ENCODE data around the gene CCER1.

GRCh38 chr12:90954921-90955320 lies at the start of gene CCER1:
- TF ChIP-seq FOSL2 (IDR thresholded peaks at IDR 0.05; ENCODE audit: borderline replicate concordance, low read depth): no peak
- TF ChIP-seq FOXM1 (IDR thresholded peaks at IDR 0.05; ENCODE audit: low read depth): no peak
- TF ChIP-seq, protein P1, sequence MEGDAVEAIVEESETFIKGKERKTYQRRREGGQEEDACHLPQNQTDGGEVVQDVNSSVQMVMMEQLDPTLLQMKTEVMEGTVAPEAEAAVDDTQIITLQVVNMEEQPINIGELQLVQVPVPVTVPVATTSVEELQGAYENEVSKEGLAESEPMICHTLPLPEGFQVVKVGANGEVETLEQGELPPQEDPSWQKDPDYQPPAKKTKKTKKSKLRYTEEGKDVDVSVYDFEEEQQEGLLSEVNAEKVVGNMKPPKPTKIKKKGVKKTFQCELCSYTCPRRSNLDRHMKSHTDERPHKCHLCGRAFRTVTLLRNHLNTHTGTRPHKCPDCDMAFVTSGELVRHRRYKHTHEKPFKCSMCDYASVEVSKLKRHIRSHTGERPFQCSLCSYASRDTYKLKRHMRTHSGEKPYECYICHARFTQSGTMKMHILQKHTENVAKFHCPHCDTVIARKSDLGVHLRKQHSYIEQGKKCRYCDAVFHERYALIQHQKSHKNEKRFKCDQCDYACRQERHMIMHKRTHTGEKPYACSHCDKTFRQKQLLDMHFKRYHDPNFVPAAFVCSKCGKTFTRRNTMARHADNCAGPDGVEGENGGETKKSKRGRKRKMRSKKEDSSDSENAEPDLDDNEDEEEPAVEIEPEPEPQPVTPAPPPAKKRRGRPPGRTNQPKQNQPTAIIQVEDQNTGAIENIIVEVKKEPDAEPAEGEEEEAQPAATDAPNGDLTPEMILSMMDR (IDR thresholded peaks at IDR 0.05): no peak
- no peak for TF ChIP-seq EZH2phosphoT487 (IDR thresholded peaks at IDR 0.05; ENCODE audit: borderline replicate concordance, low read depth)
- TF ChIP-seq REST (IDR thresholded peaks at IDR 0.05; ENCODE audit: low read depth, low read length): no peak
- TF ChIP-seq POLR2AphosphoS5 (IDR thresholded peaks at IDR 0.05; ENCODE audit: low read depth, low read length): no peak
- TF ChIP-seq TAF1 (IDR thresholded peaks at IDR 0.05; ENCODE audit: borderline replicate concordance, low read depth, low read length): no peak
- TF ChIP-seq JUND (IDR thresholded peaks at IDR 0.05): no peak
- no peak for TF ChIP-seq IRF3 (IDR thresholded peaks at IDR 0.05; ENCODE audit: low read depth, low read length)
- TF ChIP-seq EP300 (IDR thresholded peaks at IDR 0.05; ENCODE audit: borderline replicate concordance in 1 of 2, low read depth in 1 of 2, low read length in 1 of 2): no peak
- no peak for TF ChIP-seq TEAD4 (IDR thresholded peaks at IDR 0.05; ENCODE audit: borderline replicate concordance, insufficient read depth)
- no peak for TF ChIP-seq SIN3A (IDR thresholded peaks at IDR 0.05; ENCODE audit: borderline replicate concordance, low read depth, low read length)
- no peak for TF ChIP-seq RFX5 (IDR thresholded peaks at IDR 0.05; ENCODE audit: low read length)
- no peak for TF ChIP-seq SMC3 (IDR thresholded peaks at IDR 0.05; ENCODE audit: low read depth, low read length)

Measured in SK-N-SH (cell line).